Medulla oblongata (tissue), 1 donor: Measurements from ENCODE around the gene COX7A2.

Source experiments
- DNase-seq: peaks from one replicate; pipeline ENCODE4 v3.0.0-alpha.2; 2015; ENCODE audit errors: extremely low spot score

Gene COX7A2

GRCh38 chr6:75220357-75220756 is 23.2 kb downstream of the COX7A2 start:
- no peak for DNase-seq

DNA sequence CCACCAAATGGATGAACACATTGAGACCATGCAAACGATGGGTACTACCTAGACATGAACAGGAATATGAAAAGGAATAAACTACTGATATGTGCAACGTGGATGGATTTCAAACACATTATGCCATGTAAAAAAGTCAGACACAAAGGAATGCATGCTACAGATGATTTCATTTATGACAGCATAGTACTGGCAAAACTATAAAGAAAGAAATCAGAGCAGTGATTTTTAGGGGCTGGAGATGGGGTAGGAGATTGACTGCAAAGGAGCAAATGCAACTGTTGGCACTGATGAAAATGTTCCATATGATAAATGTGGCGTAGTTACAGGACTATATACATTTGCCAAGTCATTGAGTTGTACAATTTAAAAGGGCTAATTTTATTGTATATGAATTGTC is 24.3 kb downstream of the COX7A2 start:
- DNase-seq: no peak

DNA sequence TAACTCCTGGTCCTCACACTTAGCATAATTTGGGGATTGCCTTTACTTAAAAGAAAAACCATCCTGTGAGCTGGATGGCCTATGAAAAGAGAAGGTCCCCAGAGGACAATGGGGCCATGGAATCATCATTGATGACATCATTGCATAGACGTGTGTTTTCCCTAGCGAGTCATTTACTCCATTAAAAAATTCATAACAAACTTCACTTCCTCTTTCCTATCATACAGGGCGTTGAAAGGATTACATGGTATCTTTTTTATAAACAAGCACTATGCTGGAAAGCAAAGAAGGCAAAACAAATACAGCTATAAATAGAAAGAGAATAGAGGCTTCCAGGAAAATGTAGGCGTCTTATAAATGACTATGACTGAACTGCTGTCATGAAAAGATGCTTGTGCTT is 26.4 kb downstream of the COX7A2 start:
- DNase-seq: no peak

- DNase-seq: no peak
These were observed 28.3 kb downstream of the COX7A2 start for GRCh38 chr6:75215291-75215690.

GRCh38 chr6:75213732-75214131 is 29.9 kb downstream of the COX7A2 start:
- DNase-seq: no peak

- peak; percentile 60 for DNase-seq
These were observed 30.5 kb downstream of the COX7A2 start for GRCh38 chr6:75213112-75213511.

DNA sequence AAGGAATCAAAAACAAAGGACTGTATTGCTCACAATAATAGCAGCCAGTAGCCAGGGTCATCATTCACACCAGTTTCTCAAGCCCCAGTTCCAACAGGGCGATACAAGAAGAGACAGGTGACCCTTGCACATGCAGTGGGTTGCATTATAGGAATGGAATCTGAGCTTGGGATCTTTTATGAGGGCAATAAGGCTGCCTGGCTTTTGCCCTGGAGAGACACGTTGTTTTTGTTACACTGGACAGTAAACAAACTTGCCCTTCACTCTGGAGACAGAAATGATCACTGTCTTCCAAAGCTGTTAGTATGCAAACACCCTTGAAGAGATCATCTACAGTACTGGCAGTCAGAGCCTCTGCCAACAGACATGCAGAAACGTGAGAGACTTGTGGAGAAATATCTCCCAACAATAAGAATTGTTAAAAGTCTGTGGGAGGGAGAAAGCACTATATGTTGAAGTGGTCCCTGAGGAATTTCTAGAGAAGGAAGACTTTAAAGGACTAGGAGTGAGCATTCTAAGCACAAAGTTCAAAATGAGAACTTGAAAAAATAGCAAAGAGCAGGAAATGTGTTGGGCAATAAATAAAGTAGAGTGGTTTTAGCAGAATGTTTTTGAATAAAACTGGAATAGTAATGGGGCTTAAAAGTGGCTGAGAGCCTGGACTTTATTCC is 31.5 kb downstream of the COX7A2 start:
- no peak for DNase-seq

DNA sequence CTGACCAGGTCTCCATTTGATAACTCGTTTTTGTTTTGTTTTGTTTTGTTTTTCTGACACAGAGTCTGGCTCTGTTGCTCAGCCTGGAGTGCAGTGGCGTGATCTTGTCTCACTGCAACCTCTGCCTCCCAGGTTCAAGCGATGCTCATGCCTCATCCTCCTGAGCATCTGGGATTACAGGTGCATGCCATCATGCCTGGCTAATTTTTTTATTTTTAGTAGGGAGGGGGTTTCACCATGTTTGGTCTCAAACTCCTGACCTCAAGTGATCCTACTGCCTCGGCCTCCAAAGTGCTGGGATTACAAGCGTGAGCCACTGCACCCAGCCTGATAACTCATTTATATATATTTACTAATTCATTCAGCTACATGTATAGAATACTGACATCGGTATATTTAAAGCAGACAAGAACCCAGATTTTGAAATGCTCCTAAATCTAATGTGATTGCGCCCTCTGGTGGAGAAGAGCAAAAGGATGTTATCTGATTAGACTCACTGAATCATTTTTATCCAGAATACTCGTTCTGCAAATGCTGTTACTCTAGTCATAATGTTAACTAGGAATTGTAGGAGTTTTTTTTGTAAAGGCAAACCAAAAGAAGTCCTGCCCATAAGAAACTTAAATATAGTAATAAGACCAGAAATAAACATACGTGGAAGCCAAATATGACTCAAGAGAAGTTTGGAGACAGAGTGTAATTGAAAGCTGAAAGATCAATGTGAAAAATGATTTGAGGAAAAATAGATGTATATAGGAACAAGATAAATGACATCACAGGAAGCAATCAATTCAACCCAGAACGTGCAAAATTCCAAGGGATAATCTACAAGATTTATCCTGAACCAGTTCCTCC is 32.5 kb downstream of the COX7A2 start:
- peak; percentile 86 for DNase-seq

DNA sequence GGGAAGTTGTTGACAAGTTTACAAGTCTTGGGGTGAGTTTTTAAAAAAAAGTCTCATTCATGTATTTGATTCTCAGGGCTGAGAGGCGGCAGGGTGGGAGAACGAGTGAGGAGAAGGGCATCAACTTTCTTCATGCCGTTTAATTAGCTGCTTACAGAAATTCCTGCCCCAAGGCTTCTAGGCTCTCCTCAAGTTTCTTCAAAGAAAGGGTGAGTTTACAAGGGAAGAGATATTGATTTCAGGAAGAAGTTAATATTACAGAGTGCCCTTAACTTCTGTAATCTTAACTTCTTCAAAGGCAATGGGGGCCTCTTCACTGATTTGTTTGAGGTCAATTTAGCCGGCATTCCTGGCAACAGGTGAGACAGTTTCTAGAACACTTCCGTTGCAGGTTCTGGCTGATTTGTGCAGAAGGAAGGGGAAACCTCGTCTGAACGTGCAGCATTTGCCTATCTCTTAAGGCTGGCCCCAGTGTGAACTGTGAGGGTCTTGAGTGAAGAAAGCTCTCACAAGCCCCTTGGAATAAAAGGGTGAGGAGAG is 34.3 kb downstream of the COX7A2 start:
- no peak for DNase-seq

- DNase-seq: peak; percentile 91
These were observed 35.1 kb downstream of the COX7A2 start for GRCh38 chr6:75208298-75209183.

DNA sequence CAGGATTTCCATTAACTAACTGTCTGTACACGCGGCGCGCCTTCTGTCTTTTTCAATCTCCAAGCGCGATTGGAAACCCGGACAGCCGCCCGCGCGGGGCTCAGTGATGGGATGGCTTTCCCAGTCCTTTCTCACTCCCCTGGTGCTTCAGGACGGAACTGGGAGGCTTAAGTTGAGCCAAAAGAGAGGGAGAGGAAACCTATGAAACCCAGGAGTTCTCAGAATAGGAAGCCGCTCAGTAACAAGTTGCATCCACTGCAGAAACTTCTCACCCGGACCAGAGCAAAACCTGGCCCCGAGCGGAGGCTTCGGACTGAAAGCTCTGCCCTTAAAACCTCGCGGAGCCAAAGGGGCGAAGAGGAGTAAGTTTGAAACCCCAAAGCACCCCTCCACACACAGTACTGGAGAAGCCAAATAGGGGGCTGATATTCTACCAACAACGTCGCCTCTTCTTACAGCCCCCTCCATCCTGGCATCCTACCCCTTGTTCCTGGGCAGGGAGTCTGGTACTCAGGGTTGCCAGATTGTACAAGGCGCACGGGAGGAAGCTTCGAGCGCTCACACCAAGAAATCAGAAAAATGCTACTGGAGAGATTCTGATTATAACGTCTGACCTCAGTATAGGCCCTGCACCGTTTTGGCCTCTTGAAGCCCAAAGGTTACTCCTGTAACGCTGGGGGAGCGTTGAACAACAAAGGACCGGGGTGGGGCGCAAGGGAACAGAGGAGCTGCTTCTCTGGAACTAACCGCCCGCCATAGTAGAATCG is 36.8 kb downstream of the COX7A2 start:
- no peak for DNase-seq

DNA sequence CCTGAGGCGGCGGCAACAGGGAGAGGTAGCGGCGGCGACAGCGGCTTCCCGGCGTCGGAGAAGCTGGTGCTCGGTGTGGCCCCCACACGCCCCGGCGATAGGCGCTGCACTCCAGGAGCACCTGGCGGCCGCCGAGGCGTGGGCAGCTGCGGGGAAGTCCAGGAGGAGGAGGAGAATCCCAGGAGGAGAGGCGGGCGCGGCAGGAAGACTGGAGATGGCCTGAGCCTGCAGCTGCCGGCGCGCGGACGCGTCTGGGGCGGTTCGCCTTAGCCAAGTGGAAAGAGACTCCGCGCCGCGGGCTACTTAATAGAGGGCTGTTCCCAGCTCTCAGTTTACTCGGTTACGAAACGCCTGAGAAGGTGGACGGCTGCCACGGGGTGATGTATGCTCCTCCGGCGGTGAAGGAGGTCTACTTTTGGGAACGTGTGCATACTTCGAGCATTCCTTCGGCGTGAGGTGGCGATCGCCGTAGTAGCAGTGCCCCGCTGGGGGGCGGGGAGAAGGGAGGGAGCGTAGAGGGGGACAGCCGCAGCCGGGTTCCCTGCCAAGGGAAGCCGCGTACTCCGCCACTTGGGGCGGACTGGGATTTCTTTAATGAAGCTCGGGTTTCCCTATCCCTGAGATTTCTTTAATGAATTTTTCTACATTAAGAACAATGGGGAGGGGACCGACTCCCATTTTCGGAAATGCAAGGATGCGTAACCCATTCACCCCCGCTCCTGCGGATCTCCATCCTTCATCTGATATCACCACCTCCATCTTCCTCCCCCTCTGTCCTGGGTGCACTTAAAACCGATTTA is 37.6 kb downstream of the COX7A2 start, which contains the start of gene COL12A1:
Gene COL12A1, minus strand, starts transcription at position 278 of the 800 bp plus-strand sequence. CDS start 3,261 bp downstream, outside the sequence.
- no peak for DNase-seq

DNA sequence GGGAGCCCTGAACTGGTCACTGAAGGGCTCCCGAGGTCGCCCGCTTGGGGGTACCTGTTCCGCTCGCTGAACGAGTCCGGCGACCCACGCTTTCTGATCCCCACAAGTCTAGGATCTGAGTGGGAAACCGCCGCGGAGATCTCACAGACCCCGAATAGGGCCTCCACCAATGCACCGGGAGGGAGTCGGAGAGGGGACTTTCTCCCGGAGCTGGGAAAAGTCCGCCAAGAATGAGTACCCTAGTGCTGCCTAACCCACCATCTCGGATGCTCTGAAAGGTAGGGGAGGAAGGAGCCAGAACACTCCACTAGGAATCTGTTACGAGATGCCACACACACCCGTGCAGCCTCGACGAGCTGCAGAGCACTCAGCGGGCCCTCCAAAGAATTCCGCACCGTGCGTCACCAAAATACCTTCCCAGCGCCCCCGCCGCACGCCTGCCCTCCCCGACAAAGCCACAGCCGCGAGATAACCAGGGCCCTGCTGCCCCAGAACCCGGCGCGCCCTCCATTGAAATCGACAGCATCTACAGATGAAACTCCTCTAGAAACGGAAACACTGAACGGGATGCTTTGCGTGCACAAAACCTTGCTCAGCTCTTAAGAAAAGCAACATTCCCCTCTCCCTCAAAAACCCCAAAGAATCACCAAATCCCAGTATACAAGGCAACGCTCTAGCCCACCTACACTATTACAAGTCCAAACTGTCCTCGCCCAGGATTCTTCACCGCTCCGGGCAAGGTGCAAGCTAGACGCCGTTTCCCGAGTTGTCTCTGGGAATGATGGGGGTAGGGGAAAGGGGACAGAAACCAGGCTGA is 38.4 kb downstream of the COX7A2 start:
- DNase-seq: no peak

DNA sequence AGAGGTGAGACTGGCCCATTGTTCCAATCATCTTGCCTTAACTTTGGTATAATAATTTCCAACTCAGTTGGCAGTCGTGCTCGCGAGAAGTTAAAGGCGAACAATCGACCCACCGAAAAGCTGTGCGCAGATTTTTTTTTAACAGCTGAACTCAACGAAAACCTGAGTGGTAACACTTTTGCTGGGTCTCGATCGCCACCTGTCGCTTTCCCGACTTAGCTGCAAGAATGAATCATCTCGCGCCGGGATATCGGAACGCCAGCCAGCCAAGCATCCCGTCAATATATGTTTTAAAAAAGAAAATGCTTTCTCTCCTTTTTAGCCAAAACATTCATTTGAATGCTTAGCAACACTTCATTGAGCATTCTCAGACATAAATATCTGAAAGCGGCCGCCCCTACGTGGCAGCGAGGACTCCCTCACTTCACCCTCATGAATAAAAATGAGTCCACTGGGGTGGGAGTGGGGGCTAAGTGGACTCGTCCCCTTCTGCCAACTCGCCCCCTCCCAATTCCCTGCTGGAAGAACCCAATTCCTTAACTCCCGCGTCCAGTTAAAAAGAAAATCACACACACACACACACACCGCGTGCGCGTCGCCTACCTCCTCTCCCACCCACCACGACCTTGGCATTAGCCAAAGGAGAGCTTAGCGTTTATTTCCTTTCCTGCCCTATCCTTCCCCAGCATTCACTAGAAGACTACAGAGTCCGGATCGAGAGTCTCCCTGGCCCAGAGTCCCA is 39.2 kb downstream of the COX7A2 start:
- peak; percentile 75 for DNase-seq

- no peak for DNase-seq
These were observed 39.9 kb downstream of the COX7A2 start for GRCh38 chr6:75203721-75204120.

GRCh38 chr6:75202676-75203131 is 40.9 kb downstream of the COX7A2 start:
- no peak for DNase-seq

DNA sequence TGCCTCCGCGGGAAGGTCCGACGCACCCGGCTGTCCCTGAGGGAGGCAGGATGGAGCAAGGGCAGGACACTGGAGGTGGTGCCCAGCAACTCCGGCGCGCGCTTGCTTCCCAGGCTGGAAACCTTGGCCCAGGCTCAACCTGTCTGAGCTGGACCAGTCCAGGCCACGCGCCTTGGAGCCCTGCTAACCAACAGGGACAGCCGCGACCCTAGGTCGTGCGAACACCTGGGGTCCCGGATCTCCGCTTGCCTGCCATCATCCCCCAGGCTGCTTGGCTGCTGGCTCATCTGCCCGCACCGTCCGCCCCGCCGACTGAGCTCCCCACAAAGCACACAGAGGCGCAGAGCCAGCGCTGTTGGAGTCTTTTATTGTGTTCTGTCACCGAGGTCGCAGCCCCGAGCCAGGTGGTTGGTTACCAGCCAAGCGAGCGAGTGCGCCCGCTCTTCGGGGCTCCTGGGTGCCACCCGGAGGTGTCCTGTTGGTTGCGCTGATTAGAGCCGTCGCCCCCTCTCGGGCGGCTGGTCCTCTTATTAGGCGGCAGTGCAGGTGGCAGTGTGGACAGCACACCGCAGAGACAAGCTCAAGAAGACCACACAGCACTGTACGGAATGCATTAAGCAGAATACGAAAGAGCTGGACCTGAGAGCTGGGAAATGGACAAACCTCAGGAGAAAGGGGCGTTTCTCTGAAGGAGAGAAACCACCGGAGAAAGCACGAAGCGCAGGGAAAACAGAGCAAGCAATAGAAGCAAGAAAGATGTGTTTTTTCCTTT is 41.5 kb downstream of the COX7A2 start:
- no peak for DNase-seq

- DNase-seq: no peak
These were observed 42.6 kb downstream of the COX7A2 start for GRCh38 chr6:75201021-75201420.
